GM10266 (cell line): ENCODE results near the gene TRIM2.

Experiments
- DNase-seq: peaks from one replicate; pipeline ENCODE4 v3.0.0; 2012; ENCODE audit errors: extremely low spot score
- TF ChIP-seq, protein P1 (sequence below): IDR thresholded peaks from 2 replicates; pipeline ENCODE4 v1.5.1; 2012; ENCODE audit warnings: mild to moderate bottlenecking, low read depth; ENCODE audit not compliant: control insufficient read depth, insufficient read depth; ENCODE audit errors: missing control alignments

The TRIM2 gene

DNA sequence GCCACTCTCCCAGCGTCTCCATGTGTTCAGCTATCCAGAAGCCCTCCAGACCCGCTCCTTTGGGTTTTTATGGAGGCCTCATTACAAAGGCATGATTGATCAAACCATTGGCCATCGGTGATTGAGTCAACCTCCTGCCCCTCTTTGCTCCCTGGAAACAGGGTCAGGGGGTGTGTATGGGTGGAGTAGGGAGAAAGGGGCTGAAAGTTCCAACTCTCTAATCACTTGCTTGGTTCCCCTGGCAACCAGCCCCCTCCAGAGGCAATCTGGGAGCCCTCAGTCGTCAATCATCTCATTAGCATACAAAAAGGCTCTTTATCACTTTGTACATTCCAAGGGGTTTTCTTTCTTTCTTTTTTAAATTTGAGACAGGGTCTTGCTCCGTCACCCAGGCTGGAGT is 2.3 kb downstream of the TRIM2 start:
- TF ChIP-seq, protein P1, sequence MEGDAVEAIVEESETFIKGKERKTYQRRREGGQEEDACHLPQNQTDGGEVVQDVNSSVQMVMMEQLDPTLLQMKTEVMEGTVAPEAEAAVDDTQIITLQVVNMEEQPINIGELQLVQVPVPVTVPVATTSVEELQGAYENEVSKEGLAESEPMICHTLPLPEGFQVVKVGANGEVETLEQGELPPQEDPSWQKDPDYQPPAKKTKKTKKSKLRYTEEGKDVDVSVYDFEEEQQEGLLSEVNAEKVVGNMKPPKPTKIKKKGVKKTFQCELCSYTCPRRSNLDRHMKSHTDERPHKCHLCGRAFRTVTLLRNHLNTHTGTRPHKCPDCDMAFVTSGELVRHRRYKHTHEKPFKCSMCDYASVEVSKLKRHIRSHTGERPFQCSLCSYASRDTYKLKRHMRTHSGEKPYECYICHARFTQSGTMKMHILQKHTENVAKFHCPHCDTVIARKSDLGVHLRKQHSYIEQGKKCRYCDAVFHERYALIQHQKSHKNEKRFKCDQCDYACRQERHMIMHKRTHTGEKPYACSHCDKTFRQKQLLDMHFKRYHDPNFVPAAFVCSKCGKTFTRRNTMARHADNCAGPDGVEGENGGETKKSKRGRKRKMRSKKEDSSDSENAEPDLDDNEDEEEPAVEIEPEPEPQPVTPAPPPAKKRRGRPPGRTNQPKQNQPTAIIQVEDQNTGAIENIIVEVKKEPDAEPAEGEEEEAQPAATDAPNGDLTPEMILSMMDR: no peak
- no peak for DNase-seq

DNA sequence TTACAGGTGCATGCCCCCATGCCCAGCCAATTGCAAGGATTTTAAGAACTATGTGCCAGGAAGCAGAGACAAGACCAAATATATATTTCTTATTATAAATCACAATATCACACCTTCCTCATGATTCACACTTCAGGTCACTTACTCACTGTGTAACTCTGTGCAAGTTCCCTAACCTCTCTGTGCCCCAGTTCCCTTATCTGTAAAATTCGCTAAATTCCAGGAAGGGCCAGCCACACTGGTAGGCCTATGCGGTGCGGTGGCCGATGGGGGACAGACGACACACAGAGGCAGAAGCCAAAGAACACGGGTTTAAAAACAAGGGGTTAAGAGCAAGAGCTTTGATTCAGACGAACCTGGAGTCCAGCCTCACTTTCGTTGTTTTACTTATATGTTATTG is 2.8 kb downstream of the TRIM2 start:
- DNase-seq: no peak
- TF ChIP-seq, protein P1: no peak

DNA sequence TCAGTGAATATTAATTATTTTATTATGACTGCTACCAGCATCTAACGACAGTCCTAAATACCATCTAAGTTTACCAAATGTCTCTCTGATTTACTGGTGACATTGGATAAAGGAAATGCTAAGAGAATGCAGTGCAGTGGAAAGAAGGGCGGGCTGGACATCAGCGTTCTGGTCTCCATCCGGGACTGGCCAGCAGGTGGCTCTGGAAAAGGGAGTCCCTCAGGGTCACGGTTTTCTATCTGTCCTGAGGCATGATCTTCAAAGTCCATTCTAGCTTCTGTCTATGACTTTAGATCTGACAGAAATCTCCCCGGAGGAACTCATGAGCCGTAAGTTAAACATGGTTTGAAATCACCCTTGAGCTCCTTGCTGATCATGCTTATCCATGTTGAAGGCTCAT is 3.3 kb downstream of the TRIM2 start:
- TF ChIP-seq, protein P1: no peak
- DNase-seq: no peak

DNA sequence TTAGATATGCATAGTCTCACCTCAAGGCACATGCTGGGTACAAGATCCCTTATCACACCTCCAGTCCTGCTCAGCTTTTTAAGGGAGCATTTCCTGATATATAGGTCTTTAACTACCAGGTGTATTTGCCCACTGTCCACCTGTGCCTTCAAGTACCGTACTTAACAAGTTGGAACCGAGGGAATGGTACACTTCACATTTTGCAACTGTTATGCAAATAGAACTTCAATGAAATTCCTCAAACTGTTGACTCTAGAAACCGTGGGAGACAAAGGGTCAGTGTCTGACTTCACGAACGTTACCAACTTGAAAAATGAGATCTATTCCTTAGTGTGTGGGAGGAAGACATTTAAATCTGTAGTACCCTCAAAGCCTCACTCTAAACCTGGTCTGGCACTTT is 5.2 kb downstream of the TRIM2 start:
- DNase-seq: no peak
- TF ChIP-seq, protein P1: no peak

DNA sequence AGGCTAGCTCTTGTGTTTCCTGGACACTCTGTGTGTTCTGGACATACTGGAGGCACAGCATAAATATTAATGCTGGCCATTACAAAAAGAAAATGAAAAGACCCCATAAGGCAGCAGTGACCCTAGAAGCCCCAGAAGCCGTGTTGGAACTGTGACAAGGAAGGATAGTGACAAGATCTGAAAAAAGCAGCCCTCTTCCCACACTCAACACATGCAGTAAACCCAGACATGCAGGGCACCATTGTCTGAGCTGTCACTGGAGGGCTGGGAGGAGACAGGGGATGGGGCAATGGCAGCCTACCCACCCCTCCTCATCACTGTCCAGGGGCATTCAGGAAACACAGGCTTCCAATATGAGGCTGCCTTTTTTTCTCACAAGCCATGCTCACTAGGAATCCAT is 6.5 kb downstream of the TRIM2 start:
- DNase-seq: no peak
- TF ChIP-seq, protein P1: no peak

DNA sequence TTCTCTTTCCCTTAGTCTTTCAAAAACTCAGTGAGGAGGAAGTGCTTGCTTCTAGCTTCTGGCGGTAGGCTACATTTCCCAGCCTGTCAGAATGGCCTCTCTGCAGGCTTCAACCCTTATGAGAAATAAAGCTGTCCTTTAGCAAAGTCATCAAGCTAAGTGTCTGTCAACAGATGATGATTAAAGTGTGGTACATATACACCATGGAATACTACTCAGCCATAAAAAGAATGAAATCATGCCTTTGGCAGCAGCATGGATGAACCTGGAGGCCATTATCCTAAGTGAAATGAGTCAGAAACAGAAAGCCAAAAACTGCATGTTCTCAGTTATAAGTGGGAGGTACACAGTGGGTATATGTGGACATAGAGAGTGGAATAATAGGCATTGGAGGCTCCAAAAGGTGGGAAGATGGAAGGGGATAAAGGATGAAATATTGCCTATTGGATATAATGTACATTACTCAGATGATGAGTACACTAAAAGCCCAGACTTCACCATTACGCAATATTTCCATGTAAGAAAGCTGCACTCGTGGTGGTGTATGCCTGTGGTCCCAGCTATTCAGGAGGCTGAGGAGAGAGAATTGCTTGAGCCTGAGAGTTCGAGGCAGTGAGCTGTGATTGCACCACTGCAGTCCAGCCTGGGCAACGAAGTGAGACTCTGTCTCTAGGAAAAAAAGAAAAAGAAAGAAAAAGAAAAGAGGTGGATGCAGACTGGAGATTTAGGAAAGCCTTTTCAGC is 7.9 kb downstream of the TRIM2 start:
- TF ChIP-seq, protein P1: no peak
- DNase-seq: no peak

DNA sequence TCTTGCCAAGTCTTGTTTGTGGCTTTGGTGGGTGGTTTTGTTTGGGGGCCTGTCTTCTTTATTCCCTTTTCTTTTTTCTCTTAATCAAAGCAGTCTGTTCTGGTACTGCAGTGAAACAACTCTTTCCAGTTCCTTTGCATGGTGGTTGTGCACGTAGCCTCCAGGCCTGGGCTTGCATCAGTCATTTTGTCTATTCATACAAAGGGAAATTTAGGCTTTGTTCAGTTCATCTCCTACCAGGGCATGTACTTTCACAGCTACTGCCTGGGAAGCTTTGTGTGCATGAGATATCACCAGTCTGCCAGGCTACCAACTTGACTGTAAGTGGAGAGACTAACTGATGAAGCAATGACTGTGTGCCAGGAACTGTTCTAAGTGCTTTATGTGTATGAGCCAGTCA is 8.5 kb downstream of the TRIM2 start:
- TF ChIP-seq, protein P1: no peak
- DNase-seq: no peak
